Myocyte (in vitro differentiated cells): ENCODE results near the gene RWDD1. TPM values are rescaled to one million over a fixed set of nuclear protein-coding genes. Genes with fewer than 3 reads are reported as not detected.
"Not testable (repeated sequence)": the region's sequence is repeated elsewhere in the genome, so short reads cannot be mapped to it uniquely, and the experiment has no call there.

ENCODE experiments used
- DNase-seq: peaks from one replicate; pipeline ENCODE4 v3.0.0-alpha.2; 2012; ENCODE audit warnings: low read depth
- total RNA-seq: library from RNA; depleted of rRNA; stranded (reverse); fragments of >200 nt; gene quantifications from 2 replicates; pipeline ENCODE4 v1.2.3, GENCODE V29; 2014

RWDD1 gene
- total RNA-seq, 1 donor from 2014 or later: 32.5 TPM

GRCh38 chr6:116560130-116560529 is 11.2 kb upstream of the RWDD1 start:
- DNase-seq: no peak

GRCh38 chr6:116561377-116562018 is 9.8 kb upstream of the RWDD1 start:
- DNase-seq: peak; percentile 78

- DNase-seq: no peak
Observed at GRCh38 chr6:116562019-116562403, 9.3 kb upstream of the RWDD1 start.

- no peak for DNase-seq
Observed at GRCh38 chr6:116562614-116563013, 8.7 kb upstream of the RWDD1 start.

- DNase-seq: no peak
Observed at GRCh38 chr6:116563830-116564229, 7.5 kb upstream of the RWDD1 start.

- no peak for DNase-seq
Observed at GRCh38 chr6:116564311-116564710, 7.0 kb upstream of the RWDD1 start.

GRCh38 chr6:116564921-116565872 is 6.1 kb upstream of the RWDD1 start:
- DNase-seq: peak; percentile 46

GRCh38 chr6:116568111-116568510 is 3.2 kb upstream of the RWDD1 start:
- DNase-seq: no peak

GRCh38 chr6:116568821-116569755 is 2.2 kb upstream of the RWDD1 start:
- no peak for DNase-seq

GRCh38 chr6:116571683-116572000 is 338 bp downstream of the RWDD1 start:
- no peak for DNase-seq

- peak; percentile 30 for DNase-seq
Observed at GRCh38 chr6:116572162-116572561, 858 bp downstream of the RWDD1 start.

GRCh38 chr6:116575227-116575626 is 3.9 kb downstream of the RWDD1 start:
- DNase-seq: no peak

- no peak for DNase-seq
Observed at GRCh38 chr6:116577486-116577885, 6.2 kb downstream of the RWDD1 start.

- no peak for DNase-seq
Observed at GRCh38 chr6:116578335-116578734, 7.0 kb downstream of the RWDD1 start.

- DNase-seq: no peak
Observed at GRCh38 chr6:116579143-116579542, 7.8 kb downstream of the RWDD1 start.

- peak; percentile 9 for DNase-seq
Observed at GRCh38 chr6:116580198-116580597, 8.9 kb downstream of the RWDD1 start.

- DNase-seq: no peak
Observed at GRCh38 chr6:116586276-116586675, 15.0 kb downstream of the RWDD1 start.

- DNase-seq: no peak
Observed at GRCh38 chr6:116586738-116587137, 15.4 kb downstream of the RWDD1 start.

- no peak for DNase-seq
Observed at GRCh38 chr6:116595247-116595646, 23.9 kb downstream of the RWDD1 start.

GRCh38 chr6:116596815-116597214 is 25.5 kb downstream of the RWDD1 start:
- DNase-seq: peak; percentile 57

GRCh38 chr6:116603916-116604315 is 32.6 kb downstream of the RWDD1 start:
- DNase-seq: not testable (repeated sequence)

- DNase-seq: not testable (repeated sequence)
Observed at GRCh38 chr6:116604868-116605267, 33.6 kb downstream of the RWDD1 start.
